ENCODE results near the gene TTF1. TPM values are rescaled to one million over a fixed set of nuclear protein-coding genes. Genes with fewer than 3 reads are reported as not detected.
A peak's percentile ranks its signal among the peaks of the same experiment; 100 is the strongest.

TTF1 gene
- total RNA-seq, 2 experiments from 2014 or later = 31.0 to 33.7 TPM

GRCh38 chr9:132354637-132355355, 51.8 kb downstream of the TTF1 start, which contains the start of gene SETX:
Gene SETX (minus strand): TSS chr9:132354986. CDS start chr9:132349428, 5,558 bp downstream.
- H3K4me3 Mint-ChIP-seq = peak within 1 kb of the TSS; percentile 91
- H3K27ac Mint-ChIP-seq = peak within 1 kb of the TSS; percentile 97
- no peaks in the 10 kb centered on the region for H3K27me3 Mint-ChIP-seq
- ChIA-PET CTCF (interaction anchor here (1.3 kb wide), 2 partner anchors 57 to 547 kb away, joined by 3 to 4 read pairs; no protein-coding TSS in a partner anchor), POLR2A (interaction anchor here (0.7 to 2.0 kb wide), 7 partner anchors 18 to 851 kb away, joined by 3 to 6 read pairs (median 3); no protein-coding TSS in a partner anchor)
- intact Hi-C loops (cut with micrococcal nuclease) = loop anchor here (1.0 to 10.0 kb wide), 10 partner anchors 52 to 1660 kb away; partner anchors contain the start of genes EXOSC2, GTF3C4, MED22 and POMT1
- peak; percentile 97 for DNase-seq
- H3K36me3 Mint-ChIP-seq = peaks cover 35% of the 10 kb centered on the region
- H3K4me1 Mint-ChIP-seq (ENCODE audit: low read depth) = peaks cover 37% of the 10 kb centered on the region
- H3K9me3 Mint-ChIP-seq = no peaks in the 10 kb centered on the region

GRCh38 chr9:132351404-132352045, 55.1 kb downstream of the TTF1 start:
- DNase-seq = no peak
- Mint-ChIP-seq H3K9me3 (no peaks in the 10 kb centered on the region), H3K4me1 (ENCODE audit: low read depth) (peaks cover 51% of the 10 kb centered on the region), H3K4me3 (peak overlapping the region; percentile 57), H3K27me3 (no peaks in the 10 kb centered on the region), H3K27ac (peak overlapping the region; percentile 97), H3K36me3 (peaks cover 54% of the 10 kb centered on the region)
- ChIA-PET CTCF (interaction anchor here (2.1 kb wide), 1 partner anchor 92 kb away, joined by 5 read pairs; no protein-coding TSS in a partner anchor), POLR2A (interaction anchor here (0.6 to 2.6 kb wide), 4 partner anchors 21 to 60 kb away, joined by 3 to 8 read pairs (median 4); no protein-coding TSS in a partner anchor)
- intact Hi-C loops (cut with micrococcal nuclease) = loop anchor here (5.0 to 10.0 kb wide), 9 partner anchors 49 to 1657 kb away; partner anchors contain the start of genes EXOSC2, GTF3C4, MED22 and POMT1

- Mint-ChIP-seq H3K4me3 (peak overlapping the region; percentile 57), H3K27me3 (no peaks in the 10 kb centered on the region), H3K4me1 (ENCODE audit: low read depth) (peaks cover 51% of the 10 kb centered on the region), H3K9me3 (no peaks in the 10 kb centered on the region), H3K36me3 (peaks cover 59% of the 10 kb centered on the region), H3K27ac (peak overlapping the region; percentile 97)
- POLR2A ChIA-PET = interaction anchor here (0.7 to 2.6 kb wide), 5 partner anchors 22 to 1021 kb away, joined by 3 to 8 read pairs (median 4); no protein-coding TSS in a partner anchor
- peak; percentile 43 for DNase-seq
- intact Hi-C loops (cut with micrococcal nuclease) = loop anchor here (1.0 to 10.0 kb wide), 11 partner anchors 22 to 1656 kb away; partner anchors contain the start of genes EXOSC2, GTF3C4, MED22 and POMT1
- CTCF ChIA-PET = interaction anchor here (1.0 to 2.1 kb wide), 5 partner anchors 13 to 98 kb away, joined by 3 to 5 read pairs (median 3); no protein-coding TSS in a partner anchor
These were observed 55.8 kb downstream of the TTF1 start for GRCh38 chr9:132350861-132351315.

GRCh38 chr9:132348676-132349075, 58.0 kb downstream of the TTF1 start:
- Mint-ChIP-seq H3K4me1 (ENCODE audit: low read depth) (peaks cover 46% of the 10 kb centered on the region), H3K27ac (peak overlapping the region; percentile 86), H3K27me3 (no peaks in the 10 kb centered on the region), H3K4me3 (no peak overlapping the region), H3K9me3 (no peaks in the 10 kb centered on the region), H3K36me3 (peaks cover 61% of the 10 kb centered on the region)
- no peak for DNase-seq
- intact Hi-C loops (cut with micrococcal nuclease) = no loop called here
- CTCF ChIA-PET = no interaction called here
- POLR2A ChIA-PET = no interaction called here

GRCh38 chr9:132346177-132346576, 60.5 kb downstream of the TTF1 start:
- intact Hi-C loops (cut with micrococcal nuclease) = no loop called here
- no peak for DNase-seq
- ChIA-PET POLR2A (no interaction called here), CTCF (no interaction called here)
- H3K9me3 Mint-ChIP-seq = no peaks in the 10 kb centered on the region
- H3K27me3 Mint-ChIP-seq = no peaks in the 10 kb centered on the region
- H3K27ac Mint-ChIP-seq = no peak overlapping the region
- no peak overlapping the region for H3K4me3 Mint-ChIP-seq
- peaks cover 29% of the 10 kb centered on the region for H3K4me1 Mint-ChIP-seq (ENCODE audit: low read depth)
- peaks cover 58% of the 10 kb centered on the region for H3K36me3 Mint-ChIP-seq

- no peak for DNase-seq
- Mint-ChIP-seq H3K4me1 (ENCODE audit: low read depth) (peaks cover 14% of the 10 kb centered on the region), H3K9me3 (no peaks in the 10 kb centered on the region), H3K27me3 (no peaks in the 10 kb centered on the region), H3K4me3 (no peak overlapping the region), H3K36me3 (peaks cover 52% of the 10 kb centered on the region), H3K27ac (no peak overlapping the region)
- POLR2A ChIA-PET = no interaction called here
- intact Hi-C loops (cut with micrococcal nuclease) = no loop called here
- CTCF ChIA-PET = no interaction called here
These were observed 65.3 kb downstream of the TTF1 start for GRCh38 chr9:132341177-132341840.

- H3K27ac Mint-ChIP-seq = no peak overlapping the region
- no peaks in the 10 kb centered on the region for H3K27me3 Mint-ChIP-seq
- H3K36me3 Mint-ChIP-seq = peaks cover 65% of the 10 kb centered on the region
- ChIA-PET CTCF (no interaction called here), POLR2A (no interaction called here)
- no peak overlapping the region for H3K4me3 Mint-ChIP-seq
- peaks cover 8% of the 10 kb centered on the region for H3K4me1 Mint-ChIP-seq (ENCODE audit: low read depth)
- no peak for DNase-seq
- H3K9me3 Mint-ChIP-seq = no peaks in the 10 kb centered on the region
- intact Hi-C loops (cut with micrococcal nuclease) = no loop called here
These were observed 72.3 kb downstream of the TTF1 start for GRCh38 chr9:132334364-132334763.

- Mint-ChIP-seq H3K27me3 (no peaks in the 10 kb centered on the region), H3K27ac (no peak overlapping the region), H3K36me3 (peaks cover 69% of the 10 kb centered on the region), H3K9me3 (peaks cover 2% of the 10 kb centered on the region), H3K4me3 (no peak overlapping the region), H3K4me1 (ENCODE audit: low read depth) (peaks cover 15% of the 10 kb centered on the region)
- CTCF ChIA-PET = no interaction called here
- intact Hi-C loops (cut with micrococcal nuclease) = no loop called here
- DNase-seq = no peak
- POLR2A ChIA-PET = no interaction called here
These were observed 73.1 kb downstream of the TTF1 start for GRCh38 chr9:132333556-132333955.

- Mint-ChIP-seq H3K4me3 (no peak overlapping the region), H3K4me1 (ENCODE audit: low read depth) (peaks cover 48% of the 10 kb centered on the region), H3K9me3 (peaks cover 11% of the 10 kb centered on the region), H3K27ac (peak overlapping the region; percentile 10), H3K27me3 (no peaks in the 10 kb centered on the region), H3K36me3 (peaks cover 83% of the 10 kb centered on the region)
- ChIA-PET CTCF (no interaction called here), POLR2A (no interaction called here)
- DNase-seq = no peak
- intact Hi-C loops (cut with micrococcal nuclease) = no loop called here
These were observed 78.1 kb downstream of the TTF1 start for GRCh38 chr9:132328580-132328979.

GRCh38 chr9:132327537-132327936, 79.1 kb downstream of the TTF1 start:
- DNase-seq = no peak
- intact Hi-C loops (cut with micrococcal nuclease) = no loop called here
- ChIA-PET POLR2A (no interaction called here), CTCF (no interaction called here)
- Mint-ChIP-seq H3K36me3 (peaks cover 83% of the 10 kb centered on the region), H3K27me3 (no peaks in the 10 kb centered on the region), H3K4me3 (no peak overlapping the region), H3K27ac (no peak overlapping the region), H3K4me1 (ENCODE audit: low read depth) (peaks cover 54% of the 10 kb centered on the region), H3K9me3 (peaks cover 11% of the 10 kb centered on the region)

All from activated CD4-positive, alpha-beta memory T cell treated with anti-CD3 and anti-CD28 coated beads for 36 hours (primary cell).